Measurements from ENCODE around the gene DLGAP1. TPM values are rescaled to one million over a fixed set of nuclear protein-coding genes. Genes with fewer than 3 reads are reported as not detected.

Gene DLGAP1
- total and polyA plus RNA-seq, 7 experiments from 2014 or later: 0.32 to 1.0 TPM; not detected in 5

- intact Hi-C loops (cut with micrococcal nuclease): no loop called here
- H3K36me3 Mint-ChIP-seq: no peaks in the 10 kb centered on the region
These were observed 791.1 kb downstream of the DLGAP1 start for GRCh38 chr18:3663870-3664512.

GRCh38 chr18:3661989-3662388, 793.1 kb downstream of the DLGAP1 start:
- Histone ChIP-seq H3K27ac (ENCODE audit: low read depth, low read length) (no peak overlapping the region), H3K36me3 (ENCODE audit: control insufficient read depth in 2 of 3, insufficient read depth in 3 of 3, low read length in 3 of 3) (no peaks in the 10 kb centered on the region), H3K4me1 (ENCODE audit: control insufficient read depth in 2 of 2, insufficient read depth in 2 of 2, low read length in 2 of 2) (no peaks in the 10 kb centered on the region), H3K9me3 (ENCODE audit: control insufficient read depth in 2 of 3, low read length in 3 of 3) (no peaks in the 10 kb centered on the region), H3K4me3 (ENCODE audit: low read length) (no peak overlapping the region), H3K27me3 (ENCODE audit: control insufficient read depth in 2 of 2, insufficient read depth in 2 of 2, low read length in 2 of 2) (no peaks in the 10 kb centered on the region)
- no peaks in the 10 kb centered on the region for H3K27me3 Mint-ChIP-seq
- H3K9me3 Mint-ChIP-seq: no peaks in the 10 kb centered on the region
- DNase-seq: no peak
- H3K4me1 Mint-ChIP-seq: peaks cover 0 to 36% (median 8%) of the 10 kb centered on the region in 7 donors
- intact Hi-C loops (cut with micrococcal nuclease): no loop called here
- no peak overlapping the region for H3K4me3 Mint-ChIP-seq
- POLR2A ChIA-PET: no interaction called here
- H3K27ac Mint-ChIP-seq: peak overlapping the region in 1 of 9 donors; percentile 35
- ATAC-seq: no peak
- H3K36me3 Mint-ChIP-seq: no peaks in the 10 kb centered on the region
- CTCF ChIA-PET: interaction anchor here (0.7 to 2.0 kb wide), 4 partner anchors 76 to 409 kb away, joined by 3 to 5 read pairs (median 4); no protein-coding TSS in a partner anchor

More at GRCh38 chr18:3663870-3664512, 791.1 kb downstream of the DLGAP1 start:
- CTCF ChIA-PET: interaction anchor here (0.7 to 5.2 kb wide), 15 partner anchors 12 to 389 kb away, joined by 3 to 84 read pairs (median 9); no protein-coding TSS in a partner anchor
- Mint-ChIP-seq H3K27me3 (peaks cover 0 to under 1% (median 0%) of the 10 kb centered on the region in 5 donors), H3K4me3 (no peak overlapping the region), H3K4me1 (peaks cover 0 to 36% (median 8%) of the 10 kb centered on the region in 7 donors), H3K9me3 (no peaks in the 10 kb centered on the region), H3K27ac (no peak overlapping the region)
- POLR2A ChIA-PET: interaction anchor here (0.6 to 1.9 kb wide), 3 partner anchors 70 to 367 kb away, joined by 4 to 7 read pairs (median 4); no protein-coding TSS in a partner anchor
- Histone ChIP-seq H3K9me3 (ENCODE audit: control insufficient read depth in 2 of 3, low read length in 3 of 3) (no peaks in the 10 kb centered on the region), H3K27me3 (ENCODE audit: control insufficient read depth in 2 of 2, insufficient read depth in 2 of 2, low read length in 2 of 2) (no peaks in the 10 kb centered on the region), H3K4me1 (ENCODE audit: control insufficient read depth in 2 of 2, insufficient read depth in 2 of 2, low read length in 2 of 2) (no peaks in the 10 kb centered on the region), H3K4me3 (ENCODE audit: low read length) (no peak overlapping the region), H3K36me3 (ENCODE audit: control insufficient read depth in 2 of 3, insufficient read depth in 3 of 3, low read length in 3 of 3) (no peaks in the 10 kb centered on the region), H3K27ac (ENCODE audit: low read depth, low read length) (no peak overlapping the region)
- DNase-seq (no peak), ATAC-seq (no peak)

- Histone ChIP-seq H3K4me3 (ENCODE audit: low read length) (no peak overlapping the region), H3K36me3 (ENCODE audit: control insufficient read depth in 2 of 3, insufficient read depth in 3 of 3, low read length in 3 of 3) (no peaks in the 10 kb centered on the region), H3K27me3 (ENCODE audit: control insufficient read depth in 2 of 2, insufficient read depth in 2 of 2, low read length in 2 of 2) (no peaks in the 10 kb centered on the region), H3K27ac (ENCODE audit: low read depth, low read length) (no peak overlapping the region), H3K9me3 (ENCODE audit: control insufficient read depth in 2 of 3, low read length in 3 of 3) (no peaks in the 10 kb centered on the region), H3K4me1 (ENCODE audit: control insufficient read depth in 2 of 2, insufficient read depth in 2 of 2, low read length in 2 of 2) (no peaks in the 10 kb centered on the region)
- H3K4me3 Mint-ChIP-seq: peak overlapping the region in 1 of 10 donors; percentile 47
- DNase-seq: no peak
- ChIA-PET CTCF (interaction anchor here (1.5 to 2.0 kb wide), 2 partner anchors 75 to 363 kb away, joined by 4 to 5 read pairs; no protein-coding TSS in a partner anchor), POLR2A (no interaction called here)
- peak overlapping the region in 1 of 9 donors; percentile 88 for H3K27ac Mint-ChIP-seq
- H3K27me3 Mint-ChIP-seq: no peaks in the 10 kb centered on the region
- H3K4me1 Mint-ChIP-seq: peaks cover 0 to 33% (median 5%) of the 10 kb centered on the region in 7 donors
- peak; percentile 75 for ATAC-seq
- intact Hi-C loops (cut with micrococcal nuclease): loop anchor here in 1 of 2 donors (1.0 kb wide), 1 partner anchor 36 kb away; no protein-coding TSS in a partner anchor
- H3K36me3 Mint-ChIP-seq: no peaks in the 10 kb centered on the region
- H3K9me3 Mint-ChIP-seq: no peaks in the 10 kb centered on the region
These were observed 794.2 kb downstream of the DLGAP1 start for GRCh38 chr18:3660739-3661515.

- Histone ChIP-seq H3K4me3 (ENCODE audit: low read length) (no peak overlapping the region), H3K27me3 (ENCODE audit: control insufficient read depth in 2 of 2, insufficient read depth in 2 of 2, low read length in 2 of 2) (no peaks in the 10 kb centered on the region), H3K4me1 (ENCODE audit: control insufficient read depth in 2 of 2, insufficient read depth in 2 of 2, low read length in 2 of 2) (no peaks in the 10 kb centered on the region), H3K9me3 (ENCODE audit: control insufficient read depth in 2 of 3, low read length in 3 of 3) (no peaks in the 10 kb centered on the region), H3K27ac (ENCODE audit: low read depth, low read length) (no peak overlapping the region), H3K36me3 (ENCODE audit: control insufficient read depth in 2 of 3, insufficient read depth in 3 of 3, low read length in 3 of 3) (no peaks in the 10 kb centered on the region)
- no peaks in the 10 kb centered on the region for H3K27me3 Mint-ChIP-seq
- ChIA-PET CTCF (interaction anchor here (0.6 kb wide), 1 partner anchor 7 kb away, joined by 3 read pairs; no protein-coding TSS in a partner anchor), POLR2A (no interaction called here)
- ATAC-seq: no peak
- intact Hi-C loops (cut with micrococcal nuclease): no loop called here
- no peak for DNase-seq
- H3K36me3 Mint-ChIP-seq: no peaks in the 10 kb centered on the region
- H3K9me3 Mint-ChIP-seq: no peaks in the 10 kb centered on the region
- H3K4me1 Mint-ChIP-seq: peaks cover 0 to 30% (median 0%) of the 10 kb centered on the region in 7 donors
- H3K27ac Mint-ChIP-seq: no peak overlapping the region
- no peak overlapping the region for H3K4me3 Mint-ChIP-seq
These were observed 796.6 kb downstream of the DLGAP1 start for GRCh38 chr18:3658529-3658928.

GRCh38 chr18:3655254-3656050, 799.7 kb downstream of the DLGAP1 start:
- Mint-ChIP-seq H3K36me3 (no peaks in the 10 kb centered on the region), H3K27ac (peak overlapping the region in 1 of 9 donors; percentile 9), H3K4me1 (peaks cover 0 to 32% (median 0%) of the 10 kb centered on the region in 7 donors), H3K4me3 (no peak overlapping the region), H3K27me3 (no peaks in the 10 kb centered on the region), H3K9me3 (no peaks in the 10 kb centered on the region)
- DNase-seq: no peak
- no peak overlapping the region for H3K4me3 ChIP-seq (ENCODE audit: low read length)
- H3K4me1 ChIP-seq (ENCODE audit: control insufficient read depth in 2 of 2, insufficient read depth in 2 of 2, low read length in 2 of 2): no peaks in the 10 kb centered on the region
- peak overlapping the region; percentile 21 for H3K27ac ChIP-seq (ENCODE audit: low read depth, low read length)
- intact Hi-C loops (cut with micrococcal nuclease): no loop called here
- ATAC-seq: peak; percentile 34
- H3K9me3 ChIP-seq (ENCODE audit: control insufficient read depth in 2 of 3, low read length in 3 of 3): no peaks in the 10 kb centered on the region
- ChIA-PET CTCF (no interaction called here), POLR2A (interaction anchor here (0.6 kb wide), 1 partner anchor 193 kb away, joined by 5 read pairs; no protein-coding TSS in a partner anchor)
- H3K36me3 ChIP-seq (ENCODE audit: control insufficient read depth in 2 of 3, insufficient read depth in 3 of 3, low read length in 3 of 3): no peaks in the 10 kb centered on the region
- H3K27me3 ChIP-seq (ENCODE audit: control insufficient read depth in 2 of 2, insufficient read depth in 2 of 2, low read length in 2 of 2): no peaks in the 10 kb centered on the region

All from naive thymus-derived CD4-positive, alpha-beta T cell (primary cell).